Measurements from ENCODE around the gene TNN.

The TNN gene

DNA sequence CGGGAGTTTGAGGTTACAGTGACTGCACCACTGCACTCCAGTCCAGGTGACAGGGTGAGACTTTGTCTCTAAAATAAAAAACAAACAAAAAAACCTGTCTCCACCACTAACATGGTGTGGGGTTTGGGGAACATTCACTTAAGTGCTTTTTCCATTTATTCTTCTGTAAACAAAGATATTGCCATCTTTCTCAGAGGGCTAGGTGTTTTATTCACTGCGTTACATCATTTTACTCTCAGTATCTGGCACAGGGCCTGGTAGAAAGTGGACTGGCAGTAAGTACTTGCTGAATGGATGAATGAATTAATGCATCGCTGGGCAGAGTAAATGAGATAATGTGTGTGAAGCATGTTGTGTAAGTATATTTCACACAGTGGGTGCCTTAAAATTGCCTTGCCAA lies 104.9 kb downstream of the TNN start:
- DNase-seq (ENCODE audit: low read depth in 1 of 2, low spot score in 1 of 2): no peak

DNA sequence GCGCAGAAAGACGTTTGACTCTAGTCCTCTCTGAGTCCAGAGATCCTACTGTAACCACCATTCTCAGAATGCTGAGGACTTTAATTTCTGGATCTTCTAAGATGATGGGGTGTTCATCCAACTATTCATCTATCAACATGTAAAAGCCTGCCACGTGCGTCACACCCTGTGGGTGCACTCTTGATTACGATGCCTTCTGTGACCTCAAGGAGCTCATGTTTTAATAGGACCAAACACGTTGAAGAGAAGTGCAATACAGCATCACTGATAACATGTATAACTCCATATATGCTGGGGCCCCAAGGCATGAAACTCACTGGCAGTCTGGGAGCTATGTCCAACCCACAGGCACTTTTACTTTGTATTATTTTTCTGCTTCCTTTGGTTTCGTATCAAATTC lies 105.9 kb downstream of the TNN start:
- DNase-seq (ENCODE audit: low read depth in 1 of 2, low spot score in 1 of 2): no peak

DNA sequence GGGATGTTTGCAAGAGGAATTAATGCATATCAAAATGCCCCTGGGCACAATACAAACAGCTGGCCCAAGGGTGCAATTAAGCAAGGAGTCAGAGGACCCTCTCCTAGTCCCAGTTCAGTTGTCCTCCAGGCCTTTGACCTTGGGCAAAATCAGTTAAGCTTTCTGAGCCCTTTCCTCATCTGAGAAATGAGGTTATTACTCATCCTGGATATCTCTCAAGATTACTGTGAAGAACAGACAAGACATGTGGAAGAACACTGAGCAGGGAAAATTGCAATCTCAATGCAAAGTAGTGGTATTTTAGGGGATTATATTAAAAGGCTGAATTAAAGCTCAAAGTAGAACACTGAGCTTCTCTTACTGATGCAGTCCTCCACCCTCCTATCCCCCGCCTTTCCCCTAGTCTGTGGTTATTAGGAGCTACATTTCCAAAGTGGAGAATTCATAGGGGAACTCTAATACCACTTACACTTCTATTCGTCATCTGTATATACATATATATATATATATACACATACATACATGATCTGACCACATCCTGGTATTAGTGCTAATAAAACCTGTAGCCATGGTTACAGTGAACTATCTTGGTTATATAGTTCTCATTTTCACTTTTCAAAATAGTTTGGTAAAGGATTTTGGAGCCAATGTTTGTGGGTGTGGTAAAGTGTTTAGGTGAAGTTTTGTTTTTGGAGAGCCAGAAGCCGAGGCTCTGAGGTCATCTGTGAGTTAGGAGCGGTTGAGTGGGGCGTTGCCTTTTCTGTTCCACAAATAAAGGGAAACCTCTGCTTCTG lies 106.9 kb downstream of the TNN start:
- no peak for DNase-seq (ENCODE audit: low read depth in 1 of 2, low spot score in 1 of 2)

DNA sequence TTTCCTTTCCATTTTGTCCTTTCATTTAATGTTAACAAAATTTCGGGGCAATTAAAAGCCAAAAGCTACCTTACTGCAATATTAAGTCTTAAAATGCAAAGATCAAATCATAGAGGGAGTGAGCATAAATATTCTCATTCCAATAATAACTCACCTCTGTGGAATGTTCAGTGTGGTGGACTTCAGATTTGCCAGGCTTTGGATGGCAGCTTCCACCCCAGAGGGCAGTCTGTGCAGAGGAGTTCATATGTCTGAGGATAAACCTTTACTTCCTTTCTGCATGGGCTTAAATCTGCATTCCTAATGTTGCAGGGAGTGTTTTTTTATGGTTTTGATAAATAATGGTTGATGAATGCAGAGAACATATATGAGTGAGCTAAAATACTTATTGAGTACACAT lies 108.6 kb downstream of the TNN start:
- no peak for DNase-seq (ENCODE audit: low read depth in 1 of 2, low spot score in 1 of 2)

DNA sequence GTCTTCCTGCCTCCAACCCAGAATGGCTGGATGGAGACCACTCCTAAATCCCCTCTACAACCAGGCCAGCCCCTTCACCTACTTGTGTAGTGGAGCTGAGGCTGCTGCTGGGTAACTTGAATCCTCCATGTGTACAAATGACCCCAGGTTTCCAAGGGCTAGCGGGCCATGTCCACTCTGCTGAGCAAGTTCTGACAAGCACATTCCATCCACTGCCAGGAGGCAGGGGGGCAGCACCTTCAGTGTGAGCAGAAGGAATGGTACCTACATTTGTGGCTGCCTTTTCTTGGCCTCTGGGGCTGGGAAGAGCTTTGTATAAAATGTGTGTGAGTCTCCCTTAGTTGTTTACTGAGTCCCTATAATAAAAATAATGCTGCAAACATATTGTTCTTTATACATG lies 110.4 kb downstream of the TNN start:
- DNase-seq (ENCODE audit: low read depth in 1 of 2, low spot score in 1 of 2): no peak

DNA sequence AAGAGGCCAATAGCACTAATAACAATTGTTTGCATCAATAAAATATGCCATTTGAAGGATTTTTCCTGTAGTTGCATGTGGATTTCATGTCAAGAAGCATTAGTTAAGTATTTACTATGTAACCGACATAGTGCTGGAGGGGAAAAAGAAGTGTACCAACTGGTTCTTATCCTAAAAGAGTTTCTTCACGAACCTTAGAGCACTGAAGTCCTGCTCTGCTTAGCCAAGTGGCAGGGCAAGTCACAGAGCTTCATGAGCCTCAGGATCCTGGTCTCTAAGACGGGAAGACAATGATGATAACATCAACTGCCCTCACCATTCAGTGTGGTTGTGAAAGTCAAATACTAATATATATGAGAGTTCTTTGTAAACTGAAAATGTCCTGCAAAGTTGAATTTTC lies 110.8 kb downstream of the TNN start:
- DNase-seq (ENCODE audit: low read depth in 1 of 2, low spot score in 1 of 2): no peak

DNA sequence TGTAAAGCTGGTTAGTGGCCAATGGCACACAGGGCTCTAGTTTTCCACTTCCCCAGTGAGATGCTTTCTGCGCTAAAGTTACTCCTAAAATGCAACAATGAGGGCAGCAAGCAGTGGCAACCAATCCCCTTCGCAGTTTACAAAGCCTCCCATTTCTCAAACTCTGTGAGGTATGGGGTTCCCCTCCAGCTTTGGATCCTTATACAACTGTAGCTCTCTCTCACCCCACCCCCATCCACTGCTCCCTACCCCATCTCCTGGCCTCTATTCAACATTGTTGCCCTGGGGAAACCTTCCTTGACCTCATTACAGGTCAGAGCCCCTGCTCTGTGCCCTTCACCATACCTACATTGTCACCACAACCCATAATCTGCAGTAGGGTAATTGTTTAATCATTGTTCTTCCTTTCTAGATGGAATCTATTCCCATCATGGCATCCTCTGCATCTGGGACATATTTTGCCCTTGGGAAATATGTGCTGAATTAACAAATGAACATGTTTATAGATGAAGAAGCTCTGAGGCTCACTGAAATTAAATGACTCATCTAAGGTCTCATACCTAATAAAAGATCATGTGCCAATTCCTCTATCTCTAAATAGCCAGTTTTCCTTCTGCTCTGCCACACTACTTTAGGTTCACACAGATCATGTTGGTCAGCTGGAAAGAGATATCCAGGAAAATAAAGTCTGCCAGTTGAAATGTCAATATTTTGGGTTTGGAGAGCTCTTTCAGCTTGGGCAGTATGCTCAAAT lies 112.4 kb downstream of the TNN start:
- DNase-seq (ENCODE audit: low read depth in 1 of 2, low spot score in 1 of 2): no peak

DNA sequence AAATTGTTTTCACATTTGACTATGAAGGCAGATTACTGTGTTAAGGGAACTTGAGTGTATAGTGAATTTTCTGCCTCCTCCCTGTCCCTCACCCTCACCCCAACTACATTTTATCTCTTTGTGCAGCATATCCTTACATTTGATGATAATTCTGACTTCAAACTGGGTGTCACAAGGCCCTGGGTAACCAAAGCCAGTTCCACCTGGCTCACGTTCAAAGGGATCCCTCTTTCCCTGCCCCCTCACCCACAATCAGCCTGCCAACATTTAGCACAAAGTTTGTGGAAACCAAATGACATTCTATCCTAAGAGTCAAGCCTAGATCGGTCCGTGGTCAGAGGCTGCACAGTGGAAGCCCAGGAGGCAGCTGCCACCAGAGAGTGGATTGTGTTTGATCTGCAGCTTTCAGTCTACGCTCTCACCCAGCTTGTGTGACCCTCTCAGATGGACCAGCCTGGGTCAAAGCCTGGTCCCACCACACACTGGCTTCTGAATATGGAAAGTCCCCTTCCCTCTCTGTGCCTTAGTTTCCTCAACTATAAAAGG lies 114.6 kb downstream of the TNN start:
- DNase-seq (ENCODE audit: low read depth in 1 of 2, low spot score in 1 of 2): no peak

DNA sequence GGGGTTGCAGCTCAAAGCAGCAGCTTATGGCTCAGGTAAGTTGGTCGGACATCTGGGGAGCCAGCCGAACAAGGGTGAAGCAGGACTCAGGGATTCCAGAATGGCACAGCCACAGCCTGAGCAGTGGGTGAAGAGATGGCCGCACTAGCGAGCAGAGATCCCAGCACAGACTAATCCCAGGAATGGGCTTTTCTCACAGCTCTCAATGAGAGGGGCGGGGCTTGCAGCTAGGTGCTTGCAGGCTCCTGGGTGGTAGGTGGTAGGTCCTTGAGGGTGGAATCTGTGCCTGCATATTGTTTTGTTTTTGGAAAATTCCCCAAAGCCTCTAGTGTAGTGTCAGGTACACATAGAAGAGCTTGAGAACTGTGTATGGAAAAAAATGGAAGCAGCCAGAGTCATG lies 116.0 kb downstream of the TNN start:
- DNase-seq (ENCODE audit: low read depth in 1 of 2, low spot score in 1 of 2): no peak

DNA sequence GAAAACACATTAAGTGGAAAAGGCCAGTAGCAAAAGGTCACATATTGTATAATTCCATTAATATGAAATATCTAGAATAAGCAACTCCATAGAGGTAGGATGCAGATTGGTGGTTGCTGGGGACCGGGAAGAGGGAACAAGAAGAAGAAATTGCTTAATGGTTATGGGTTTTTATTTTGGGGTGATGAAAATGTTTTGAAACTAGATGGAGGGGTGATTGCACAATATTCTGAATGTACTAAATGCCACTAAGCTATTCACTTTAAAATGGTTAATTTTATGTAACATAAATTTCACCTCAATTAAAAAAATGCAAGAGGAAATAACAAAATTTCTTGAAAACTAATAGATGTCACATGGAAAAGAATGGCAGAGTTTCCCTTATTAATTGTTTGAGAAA lies 118.3 kb downstream of the TNN start:
- no peak for DNase-seq (ENCODE audit: low read depth in 1 of 2, low spot score in 1 of 2)

DNA sequence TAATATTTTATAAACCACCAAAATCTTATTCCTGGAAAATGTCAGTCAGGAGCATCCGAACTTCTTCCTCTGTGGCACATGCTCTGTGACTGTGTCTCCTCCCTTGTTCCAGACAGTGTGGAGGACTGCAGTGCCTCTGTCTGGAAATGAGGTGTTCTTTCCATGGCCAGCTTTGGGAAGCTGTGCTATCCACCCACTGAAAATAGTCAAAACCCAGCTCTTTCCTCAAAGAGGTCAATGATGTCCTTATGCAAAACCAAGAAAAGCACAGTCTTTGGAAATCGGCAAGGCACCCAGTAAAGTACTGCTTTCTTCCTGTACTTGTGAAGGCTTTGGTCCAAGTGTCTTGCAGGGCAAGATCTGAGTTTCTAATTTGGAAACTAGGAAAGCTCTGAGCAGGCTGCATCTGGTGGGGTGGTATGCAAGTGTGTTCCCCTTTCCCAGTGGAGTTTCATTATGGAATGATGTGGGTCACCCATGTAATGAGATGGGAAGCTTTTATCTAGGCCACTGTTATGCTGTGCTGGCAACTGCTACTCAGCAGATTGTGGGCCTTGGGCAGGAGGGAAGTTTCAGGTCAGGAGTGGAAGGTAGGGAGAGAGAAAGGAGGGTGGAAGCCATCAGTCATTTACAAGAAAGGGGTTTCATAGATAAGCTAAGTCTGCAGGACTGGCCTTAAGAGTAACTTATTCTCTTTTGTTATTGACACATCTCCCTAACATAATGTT lies 119.0 kb downstream of the TNN start:
- DNase-seq (ENCODE audit: low read depth in 1 of 2, low spot score in 1 of 2): no peak

DNA sequence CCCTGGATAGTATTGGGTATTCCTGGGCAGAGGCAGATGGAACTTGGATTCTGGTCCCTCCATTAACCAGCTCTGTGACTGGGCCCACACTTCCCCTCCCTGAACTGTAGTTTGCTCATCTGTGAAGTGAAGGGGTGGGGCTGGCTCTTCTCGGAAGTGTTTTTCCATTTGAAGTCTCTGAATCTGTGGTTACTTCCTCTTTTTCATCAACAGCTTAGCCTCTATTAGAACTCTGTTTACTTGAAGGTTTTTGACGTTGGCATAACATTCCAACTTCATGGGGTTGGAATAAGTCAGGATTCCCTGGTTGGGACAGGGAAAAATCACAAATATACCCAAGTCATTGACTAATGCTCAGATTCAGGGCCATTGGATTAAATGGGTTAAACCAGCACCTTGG lies 121.3 kb downstream of the TNN start:
- peak in 1 of 2 donors; percentile 44 for DNase-seq (ENCODE audit: low read depth in 1 of 2, low spot score in 1 of 2)

DNA sequence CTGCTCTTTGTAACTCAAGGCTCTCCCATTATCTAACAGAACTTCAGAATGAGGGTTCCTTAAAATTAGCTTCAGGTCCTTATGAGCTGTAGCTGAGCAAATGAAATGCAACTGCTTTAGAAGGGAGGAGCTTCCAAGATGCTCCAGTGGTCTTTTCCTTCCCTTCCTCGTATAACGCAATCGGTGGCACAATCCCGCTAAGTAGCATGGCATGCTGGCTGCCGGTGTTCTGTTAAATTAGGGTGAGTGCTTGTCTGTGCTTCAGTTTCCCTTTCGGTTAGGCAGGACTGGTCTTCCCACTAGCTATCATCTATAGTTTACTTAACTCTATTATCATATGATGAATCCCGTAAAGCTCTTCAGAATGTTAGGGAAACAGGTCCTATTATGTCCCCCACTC lies 124.0 kb downstream of the TNN start:
- DNase-seq (ENCODE audit: low read depth in 1 of 2, low spot score in 1 of 2): peak in 1 of 2 donors; percentile 17

DNA sequence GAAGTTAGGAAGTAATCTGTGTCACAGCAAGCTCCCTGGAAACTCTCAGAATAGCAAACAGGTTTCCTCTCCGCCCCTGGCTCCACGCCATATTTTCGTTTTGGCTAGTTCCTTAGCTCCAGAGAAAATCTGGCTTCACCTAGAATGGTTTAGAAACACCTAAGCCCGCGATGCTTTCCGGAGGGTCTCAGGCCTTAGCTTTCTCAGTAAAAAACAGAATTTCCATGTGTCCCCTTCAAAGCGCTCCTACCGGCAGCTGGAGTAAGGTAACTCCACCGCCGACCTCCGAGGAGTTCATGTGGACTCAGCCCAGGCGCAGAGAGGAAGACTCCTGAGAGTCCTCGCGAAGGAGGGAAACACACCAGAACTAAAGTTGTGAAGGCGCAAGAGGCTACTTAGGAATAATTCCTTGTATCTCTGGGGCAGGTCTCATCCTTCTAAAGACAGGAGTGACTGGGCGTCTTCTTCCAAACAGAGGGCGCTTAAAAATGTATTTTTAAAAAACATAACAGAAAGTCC lies 124.5 kb downstream of the TNN start:
- DNase-seq (ENCODE audit: low read depth in 1 of 2, low spot score in 1 of 2): peak in 1 of 2 donors; percentile 8

DNA sequence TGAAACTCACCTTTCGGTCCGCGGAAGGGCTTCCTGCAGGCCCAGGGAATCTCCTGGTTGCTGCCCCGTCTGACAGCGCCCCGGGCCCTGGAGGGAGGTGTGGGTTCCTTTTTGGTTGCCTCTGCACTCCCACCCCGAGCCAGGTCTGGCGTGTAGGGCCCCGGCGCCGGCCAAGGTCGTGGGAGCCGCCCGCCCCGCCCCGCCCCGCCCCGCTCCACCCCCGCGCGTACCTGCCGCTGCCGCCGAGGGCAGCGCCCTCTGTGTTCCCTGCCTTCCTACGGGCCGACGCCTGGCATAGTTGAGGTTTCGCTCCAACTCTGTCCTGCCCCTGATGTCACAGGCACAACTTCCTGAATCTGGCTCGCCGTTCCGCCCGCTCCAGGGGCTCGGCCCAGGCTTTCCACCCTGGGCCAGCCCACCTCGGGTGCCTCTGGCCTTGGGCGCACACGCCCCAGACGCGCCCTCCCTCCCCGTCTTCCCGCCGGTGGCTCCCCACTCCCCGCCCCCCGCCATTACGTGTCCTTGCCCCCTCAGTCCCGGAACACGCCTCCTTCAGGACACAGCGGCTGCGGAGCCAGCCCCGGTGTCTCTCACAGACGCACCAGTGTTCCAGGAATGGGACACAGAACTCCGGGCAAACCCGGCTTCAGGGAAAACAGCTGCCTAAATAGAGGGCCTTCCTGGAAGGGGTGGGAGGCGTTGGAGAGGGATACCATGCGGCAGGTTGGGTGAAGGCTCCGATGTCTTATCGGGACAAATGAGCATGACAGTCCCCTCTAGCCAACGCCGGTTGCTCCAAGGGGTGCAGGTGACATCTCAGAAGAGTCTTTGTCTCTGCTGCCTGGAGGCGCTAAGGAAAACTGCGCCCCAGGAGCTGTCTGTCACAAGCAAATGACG lies 125.2 kb downstream of the TNN start, which contains the start of gene KIAA0040:
Gene KIAA0040, minus strand, starts transcription at position 147 of the 897 bp plus-strand sequence. CDS start 31,763 bp downstream, outside the sequence.
- DNase-seq (ENCODE audit: low read depth in 1 of 2, low spot score in 1 of 2): peak; percentile 29 to 32

DNA sequence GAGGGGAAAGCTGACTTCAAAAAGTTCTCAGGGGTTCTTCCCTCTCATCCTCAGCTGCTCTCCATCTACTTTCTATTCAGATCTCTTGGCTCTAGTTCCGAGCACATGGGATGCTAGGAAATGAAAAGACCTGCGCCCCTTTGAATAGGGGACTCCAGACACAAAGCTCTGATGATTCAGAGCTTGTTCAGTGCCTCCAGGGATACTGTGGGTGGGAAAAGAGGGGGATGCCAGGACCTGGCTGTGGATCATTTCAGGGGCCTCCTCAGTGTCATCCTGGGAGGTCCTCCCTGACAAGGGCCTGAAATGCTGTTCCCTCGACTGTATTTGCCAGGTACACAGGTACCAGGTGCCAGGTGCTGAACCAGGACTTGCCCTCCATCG lies 125.9 kb downstream of the TNN start:
- DNase-seq (ENCODE audit: low read depth in 1 of 2, low spot score in 1 of 2): no peak

DNA sequence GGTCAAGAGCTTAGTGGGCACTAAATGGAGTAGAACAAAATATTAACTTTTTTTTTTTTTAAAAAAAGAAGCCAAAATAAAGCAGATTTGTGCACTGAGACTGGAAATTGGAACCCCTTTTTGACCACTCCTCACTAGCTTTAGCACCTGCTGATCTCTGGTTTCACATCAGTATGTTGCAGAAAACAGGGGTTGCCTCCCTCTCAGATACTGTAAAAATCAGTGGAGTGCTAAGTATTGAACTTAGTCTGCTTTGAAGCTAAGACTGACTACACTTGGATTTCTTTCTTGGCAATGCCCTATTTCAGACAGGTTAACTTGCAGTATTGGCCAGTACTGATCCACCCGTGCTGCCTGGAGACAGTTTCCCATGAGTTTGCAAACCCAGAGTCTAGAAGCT lies 127.6 kb downstream of the TNN start:
- no peak for DNase-seq (ENCODE audit: low read depth in 1 of 2, low spot score in 1 of 2)

DNA sequence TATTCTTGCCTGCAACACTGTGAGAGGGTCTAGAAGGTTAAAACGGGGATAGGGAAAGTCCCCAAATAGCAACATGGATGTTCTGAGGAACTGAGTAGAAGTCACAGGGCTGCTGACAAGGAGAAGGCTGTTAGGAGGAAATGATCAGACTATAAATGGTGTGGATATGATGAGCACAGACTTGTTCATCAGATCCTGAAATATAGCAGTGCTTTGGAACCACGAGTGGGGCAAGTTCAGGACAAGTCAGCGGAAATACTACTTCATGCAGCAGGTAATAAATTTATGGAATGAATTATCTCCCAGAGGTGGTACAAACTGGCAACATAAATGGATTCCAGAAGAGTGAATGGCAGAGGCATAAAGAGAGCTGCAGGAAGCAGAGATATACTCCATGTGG lies 128.2 kb downstream of the TNN start:
- no peak for DNase-seq (ENCODE audit: low read depth in 1 of 2, low spot score in 1 of 2)

DNA sequence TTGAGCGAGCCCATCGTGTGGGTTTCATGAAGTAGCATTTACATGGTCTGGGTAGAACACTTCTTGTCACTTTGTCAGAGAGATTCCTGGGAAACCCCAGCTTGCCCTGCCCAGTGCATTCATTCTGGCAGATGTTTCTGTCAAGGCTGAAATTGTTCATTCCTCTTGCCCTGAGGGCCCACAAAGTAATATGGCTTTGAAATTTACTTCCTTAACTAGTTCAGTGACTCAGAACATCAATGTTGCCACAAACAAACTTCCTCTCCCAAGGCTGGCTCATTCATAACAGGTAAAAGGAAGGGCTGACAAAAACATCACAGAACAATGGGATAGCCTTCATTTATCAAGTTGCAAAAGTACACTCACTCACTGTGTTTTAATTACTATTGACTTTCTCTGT lies 129.9 kb downstream of the TNN start:
- DNase-seq (ENCODE audit: low read depth in 1 of 2, low spot score in 1 of 2): no peak
